COR-L47 (cell line): ENCODE measurements around the gene SPRR2B.
"Not testable (repeated sequence)": the region's sequence is repeated elsewhere in the genome, so short reads cannot be mapped to it uniquely, and the experiment has no call there.

Source experiments
- DNase-seq: peaks from one replicate; lab custom pipeline; 2025; lab: John Stamatoyannopoulos, UW

The SPRR2B gene

DNA sequence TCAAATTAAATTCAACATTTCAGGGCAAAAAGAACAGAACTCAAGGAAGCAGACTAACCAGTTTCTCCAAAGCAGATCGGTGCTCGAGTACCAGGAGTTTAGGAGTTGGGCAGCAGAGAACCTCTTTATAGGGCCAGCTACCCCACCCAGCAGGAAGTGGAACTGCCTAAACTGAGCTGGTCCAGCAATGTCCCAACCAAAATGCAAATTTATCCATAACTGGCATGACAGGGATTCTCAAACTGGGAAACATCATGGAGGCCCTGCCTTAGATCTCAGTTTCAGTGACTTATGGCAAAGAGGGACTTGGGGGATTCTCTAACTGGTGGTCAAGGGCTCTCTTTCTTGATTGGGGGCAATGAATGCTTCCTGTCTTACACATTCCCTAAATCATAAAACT, at the start of gene SPRR2B:
Gene SPRR2B (minus strand): TSS at position 101 of the 400 bp plus-strand sequence. CDS start 772 bp downstream, outside the sequence.
- DNase-seq = no peak

- DNase-seq = no peak
Observed at GRCh38 chr1:153120945-153121344, 49.5 kb upstream of the SPRR2B start.

- no peak for DNase-seq
Observed at GRCh38 chr1:153119491-153119971, 48.1 kb upstream of the SPRR2B start.

DNA sequence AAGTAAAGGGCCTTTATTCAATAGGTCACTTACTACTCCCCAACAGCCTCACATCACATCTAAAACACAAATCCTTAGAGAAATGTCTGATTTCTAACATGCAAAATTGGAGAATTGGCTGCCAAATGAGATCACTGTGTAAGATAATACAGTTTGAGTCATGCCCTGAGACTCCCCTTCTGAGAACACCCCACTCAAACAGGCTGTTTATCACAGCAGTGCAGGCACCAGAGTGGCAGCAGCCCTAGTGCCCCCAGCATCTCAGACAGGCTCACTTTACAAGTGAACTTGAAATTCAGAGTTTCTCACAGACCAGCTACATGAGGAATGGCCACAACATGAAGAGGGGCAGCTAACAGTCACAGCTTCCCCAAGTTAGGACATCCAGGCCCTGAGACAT, 43.9 kb upstream of the SPRR2B start:
- not testable (repeated sequence) for DNase-seq

GRCh38 chr1:153113416-153113815, 42.0 kb upstream of the SPRR2B start, which contains the start of gene SPRR2F:
Gene SPRR2F (minus strand): TSS chr1:153113516. CDS start chr1:153112733, 783 bp downstream.
- DNase-seq = no peak

DNA sequence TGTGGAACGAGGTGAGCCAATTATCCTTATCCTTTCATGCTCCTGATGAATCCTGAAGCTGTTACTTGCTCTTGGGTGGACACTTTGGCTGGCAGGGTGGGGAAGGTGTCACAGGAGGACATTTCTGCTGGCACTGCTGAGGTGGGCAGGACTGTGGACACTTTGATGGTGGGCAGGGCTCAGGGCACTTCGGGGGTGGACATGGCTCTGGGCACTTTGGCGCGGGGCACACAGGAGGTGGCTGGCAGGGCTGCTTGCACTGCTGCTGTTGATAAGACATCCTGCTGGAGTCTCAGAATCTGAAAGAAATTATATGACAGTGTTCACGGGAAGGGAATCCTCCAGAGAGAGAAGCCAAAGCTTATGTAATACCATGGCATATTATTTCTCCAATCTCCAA, 41.0 kb upstream of the SPRR2B start:
- not testable (repeated sequence) for DNase-seq

DNA sequence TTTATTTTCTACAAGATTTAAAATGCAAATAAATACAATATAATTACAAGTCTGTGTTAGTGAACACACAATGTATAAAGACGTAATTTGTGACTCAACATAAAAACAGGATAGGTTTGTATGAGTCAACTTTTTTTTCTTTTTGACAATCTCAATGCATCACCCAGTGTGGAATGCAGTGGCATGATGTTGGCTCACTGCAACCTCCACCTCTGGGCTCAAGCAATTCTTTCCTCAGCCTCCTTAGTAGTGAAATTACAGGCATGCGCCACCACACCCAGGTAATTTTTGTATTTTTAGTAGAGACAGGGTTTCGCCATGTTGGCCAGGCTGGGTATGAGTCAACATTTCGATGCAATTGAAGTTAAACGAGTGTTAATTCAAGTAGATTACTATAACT, 28.8 kb upstream of the SPRR2B start:
- no peak for DNase-seq

- DNase-seq = no peak
Observed at GRCh38 chr1:153099461-153100045, 28.1 kb upstream of the SPRR2B start.

GRCh38 chr1:153095764-153096163, 24.4 kb upstream of the SPRR2B start:
- DNase-seq = no peak

- no peak for DNase-seq
Observed at GRCh38 chr1:153094426-153094825, 23.0 kb upstream of the SPRR2B start, which contains the start of gene SPRR2E. Gene SPRR2E (minus strand): TSS chr1:153094526. CDS start chr1:153093751, 775 bp downstream.

- no peak for DNase-seq
Observed at GRCh38 chr1:153087652-153088051, 16.2 kb upstream of the SPRR2B start.

DNA sequence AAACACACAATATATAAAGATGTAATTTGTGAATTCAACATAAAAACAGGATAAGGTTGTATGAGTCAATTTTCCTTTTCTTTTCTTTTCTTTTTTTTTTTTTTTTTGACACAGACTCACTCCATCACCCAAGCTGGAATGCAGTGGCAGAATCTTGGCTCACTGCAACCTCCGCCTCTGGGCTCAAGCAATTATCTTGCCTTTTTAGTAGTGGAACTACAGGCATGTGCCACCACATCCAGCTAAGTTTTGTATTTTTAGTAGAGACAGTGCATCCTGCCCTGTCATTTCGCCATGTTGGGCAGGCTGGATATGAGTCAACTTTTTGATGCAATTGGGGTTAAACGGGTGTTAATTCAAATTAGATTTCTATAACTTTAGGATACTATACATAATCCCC, 10.3 kb upstream of the SPRR2B start:
- no peak for DNase-seq

DNA sequence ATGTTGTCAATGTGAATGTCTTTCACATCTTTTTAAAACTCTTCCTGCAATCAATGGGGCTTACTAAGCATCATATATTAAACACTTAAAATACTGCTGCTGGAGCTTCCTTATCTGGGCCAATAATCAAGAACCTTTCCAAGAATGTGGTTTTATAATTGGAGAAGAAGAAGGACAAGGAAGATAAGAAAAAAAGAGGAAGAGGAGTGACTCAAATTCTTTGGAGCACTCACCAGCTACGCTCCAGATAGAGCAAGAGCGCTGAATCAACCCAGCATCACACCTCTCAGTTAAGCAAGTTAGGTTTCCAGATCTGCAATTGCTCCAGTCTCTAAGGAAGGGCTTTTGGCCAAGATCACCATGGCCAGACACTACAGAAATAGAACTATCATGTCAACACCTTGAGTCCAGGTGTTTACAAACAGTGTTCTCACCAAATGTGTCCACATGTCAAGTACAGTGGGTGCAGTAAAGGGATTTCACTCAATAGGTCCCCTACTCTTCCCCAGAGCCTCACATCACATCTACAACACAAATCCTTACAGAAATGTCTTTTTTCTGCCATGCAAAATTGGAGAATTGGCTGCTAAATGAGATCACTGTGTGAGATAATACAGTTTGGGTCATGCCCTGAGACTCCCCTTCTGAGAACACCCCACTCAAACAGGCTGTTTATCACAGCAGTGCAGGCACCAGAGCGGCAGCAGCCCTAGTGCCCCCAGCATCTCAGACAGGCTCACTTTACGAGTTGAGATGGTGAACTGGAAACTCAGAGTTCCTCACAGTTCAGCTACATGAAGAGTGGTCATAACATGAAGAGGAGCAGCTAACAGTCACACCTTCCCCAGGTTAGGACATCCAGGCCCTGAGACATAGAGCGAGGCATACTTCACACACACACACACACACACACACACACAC, 1.7 kb upstream of the SPRR2B start:
- DNase-seq = no peak

DNA sequence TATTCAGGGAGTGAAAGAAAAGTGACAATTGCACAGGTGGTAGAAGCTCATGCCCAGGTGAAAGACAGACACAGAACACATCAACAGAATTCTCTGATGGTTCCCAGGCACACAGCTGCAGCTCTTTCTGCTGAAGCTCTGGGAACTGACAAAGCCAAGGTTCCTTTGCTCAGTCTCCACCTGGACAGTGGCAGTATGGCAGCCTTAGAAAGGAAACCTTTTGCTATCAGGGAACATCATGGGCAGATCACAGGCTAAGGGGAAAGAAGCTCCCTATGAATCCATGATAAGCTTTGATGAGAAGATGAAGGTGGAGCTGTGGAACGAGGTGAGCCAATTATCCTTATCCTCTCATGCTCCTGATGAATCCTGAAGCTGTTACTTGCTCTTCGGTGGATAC, 1.2 kb downstream of the SPRR2B start:
- DNase-seq = no peak

- DNase-seq = no peak
Observed at GRCh38 chr1:153058826-153059784, 12.3 kb downstream of the SPRR2B start.

DNA sequence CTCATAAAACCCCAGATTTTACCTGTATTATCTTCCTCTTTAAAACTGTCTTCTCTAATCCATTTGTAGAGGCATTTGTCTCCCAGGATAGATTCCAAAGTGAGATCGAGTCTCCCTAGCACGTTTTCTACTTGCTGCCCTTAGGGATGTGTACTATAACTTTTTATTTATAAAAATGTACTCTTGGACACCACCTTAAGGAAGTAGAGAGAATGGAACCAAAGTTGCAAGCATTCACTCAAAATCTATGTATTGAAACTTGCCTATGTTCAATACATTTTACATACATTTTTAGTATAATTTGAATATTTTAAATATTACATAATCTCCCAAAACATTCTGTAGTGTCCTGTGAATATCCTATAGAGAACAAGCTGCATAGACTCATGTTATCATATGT, 13.3 kb downstream of the SPRR2B start:
- no peak for DNase-seq

GRCh38 chr1:153057375-153057774, 14.0 kb downstream of the SPRR2B start, which contains the start of gene SPRR2A:
Gene SPRR2A (minus strand): TSS chr1:153057512. CDS start chr1:153056735, 777 bp downstream.
- no peak for DNase-seq

DNA sequence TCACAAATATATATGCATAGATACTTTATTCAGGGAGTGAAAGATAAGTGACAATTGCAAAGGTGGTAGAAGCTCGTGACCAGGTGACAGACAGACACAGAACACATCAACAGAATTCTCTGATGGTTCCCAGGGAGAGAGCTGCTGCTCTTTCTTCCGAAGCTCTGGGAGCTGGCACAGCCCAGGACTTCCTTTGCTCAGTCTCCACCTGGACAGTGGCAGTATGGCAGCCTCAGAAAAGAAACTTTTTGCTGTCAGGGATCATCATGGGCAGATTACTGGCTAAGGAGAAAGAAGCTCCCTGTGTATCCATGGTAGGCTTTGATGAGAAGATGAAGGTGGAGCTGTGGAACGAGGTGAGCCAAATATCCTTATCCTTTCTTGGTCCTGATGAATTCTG, 15.3 kb downstream of the SPRR2B start:
- not testable (repeated sequence) for DNase-seq

GRCh38 chr1:153049211-153049610, 22.2 kb downstream of the SPRR2B start:
- DNase-seq = no peak

DNA sequence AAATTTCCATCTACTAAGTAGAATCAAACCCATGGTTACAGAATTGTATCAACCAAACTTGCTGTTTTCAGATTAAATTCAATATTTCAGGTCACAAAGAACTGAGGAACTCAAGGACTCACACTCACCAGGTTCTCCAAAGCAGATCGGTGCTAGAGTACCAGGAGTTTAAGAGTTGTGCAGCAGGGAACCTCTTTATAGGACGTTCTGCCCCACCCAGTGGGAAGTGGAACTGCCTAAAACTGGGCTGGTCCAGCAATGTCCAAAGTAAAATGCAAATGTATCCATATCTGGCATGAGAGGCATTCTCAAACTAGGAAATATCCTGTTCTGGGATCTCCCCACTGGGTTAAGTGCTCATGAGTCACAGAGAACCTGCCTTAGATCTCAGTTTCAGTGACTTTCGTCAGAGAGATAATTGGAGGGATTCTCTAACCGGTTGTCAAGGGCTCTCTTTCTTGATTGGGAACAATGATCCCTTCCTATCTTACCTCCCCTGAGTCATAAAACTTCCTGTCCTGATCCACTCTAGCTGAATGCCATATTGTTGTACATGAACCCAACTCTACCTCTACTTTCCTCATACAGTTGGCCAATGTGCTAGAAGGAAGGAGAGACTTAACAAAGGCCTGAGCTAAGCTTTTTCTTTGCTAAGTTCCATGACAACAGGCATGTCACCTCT, 30.3 kb downstream of the SPRR2B start, which contains the start of gene SPRR2D:
Gene SPRR2D (minus strand): TSS at position 171 of the 682 bp plus-strand sequence. CDS start 774 bp downstream, outside the sequence.
- no peak for DNase-seq

- no peak for DNase-seq
Observed at GRCh38 chr1:153035211-153035610, 36.2 kb downstream of the SPRR2B start.
